ENCODE measurements around the gene TAS1R1.

- TF ChIP-seq, protein P1, sequence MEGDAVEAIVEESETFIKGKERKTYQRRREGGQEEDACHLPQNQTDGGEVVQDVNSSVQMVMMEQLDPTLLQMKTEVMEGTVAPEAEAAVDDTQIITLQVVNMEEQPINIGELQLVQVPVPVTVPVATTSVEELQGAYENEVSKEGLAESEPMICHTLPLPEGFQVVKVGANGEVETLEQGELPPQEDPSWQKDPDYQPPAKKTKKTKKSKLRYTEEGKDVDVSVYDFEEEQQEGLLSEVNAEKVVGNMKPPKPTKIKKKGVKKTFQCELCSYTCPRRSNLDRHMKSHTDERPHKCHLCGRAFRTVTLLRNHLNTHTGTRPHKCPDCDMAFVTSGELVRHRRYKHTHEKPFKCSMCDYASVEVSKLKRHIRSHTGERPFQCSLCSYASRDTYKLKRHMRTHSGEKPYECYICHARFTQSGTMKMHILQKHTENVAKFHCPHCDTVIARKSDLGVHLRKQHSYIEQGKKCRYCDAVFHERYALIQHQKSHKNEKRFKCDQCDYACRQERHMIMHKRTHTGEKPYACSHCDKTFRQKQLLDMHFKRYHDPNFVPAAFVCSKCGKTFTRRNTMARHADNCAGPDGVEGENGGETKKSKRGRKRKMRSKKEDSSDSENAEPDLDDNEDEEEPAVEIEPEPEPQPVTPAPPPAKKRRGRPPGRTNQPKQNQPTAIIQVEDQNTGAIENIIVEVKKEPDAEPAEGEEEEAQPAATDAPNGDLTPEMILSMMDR (IDR thresholded peaks at IDR 0.05; ENCODE audit: borderline replicate concordance, extremely low read depth, low read length, poor library complexity, severe bottlenecking), result no peak
- no peak for TF ChIP-seq EZH2 (IDR thresholded peaks at IDR 0.05; ENCODE audit: borderline replicate concordance, low read depth, low read length, severe bottlenecking)
These were observed 36.5 kb downstream of the TAS1R1 start for GRCh38 chr1:6591644-6592043.

Measured in DND-41 (cell line).